Uterus (tissue), 2 donors: Measurements from ENCODE around the gene KRT86.

Experiments used
- POLR2A ChIP-seq, 2 donors: fragments of 450-650 bp; IDR thresholded peaks; one replicate each; pipeline ENCODE4 v1.6.1; 2016; ENCODE audit warnings: antibody characterized with exemption in 2 of 2, mild to moderate bottlenecking in 1 of 2, moderate library complexity in 1 of 2
- TF ChIP-seq, protein P1 (sequence below), 4 experiments: fragments of 200-600 bp in 2 of 4; fragments of 450-650 bp in 2 of 4; sonication (generic) in 2 of 4; IDR thresholded peaks; one replicate each; pipeline ENCODE4 v1.5.1; 2016 to 2019; ENCODE audit warnings: antibody characterized with exemption in 4 of 4, mild to moderate bottlenecking in 2 of 4, moderate library complexity in 1 of 4

GRCh38 chr12:52295663-52296062 is 21.2 kb downstream of the KRT86 start:
- TF ChIP-seq, protein P1, sequence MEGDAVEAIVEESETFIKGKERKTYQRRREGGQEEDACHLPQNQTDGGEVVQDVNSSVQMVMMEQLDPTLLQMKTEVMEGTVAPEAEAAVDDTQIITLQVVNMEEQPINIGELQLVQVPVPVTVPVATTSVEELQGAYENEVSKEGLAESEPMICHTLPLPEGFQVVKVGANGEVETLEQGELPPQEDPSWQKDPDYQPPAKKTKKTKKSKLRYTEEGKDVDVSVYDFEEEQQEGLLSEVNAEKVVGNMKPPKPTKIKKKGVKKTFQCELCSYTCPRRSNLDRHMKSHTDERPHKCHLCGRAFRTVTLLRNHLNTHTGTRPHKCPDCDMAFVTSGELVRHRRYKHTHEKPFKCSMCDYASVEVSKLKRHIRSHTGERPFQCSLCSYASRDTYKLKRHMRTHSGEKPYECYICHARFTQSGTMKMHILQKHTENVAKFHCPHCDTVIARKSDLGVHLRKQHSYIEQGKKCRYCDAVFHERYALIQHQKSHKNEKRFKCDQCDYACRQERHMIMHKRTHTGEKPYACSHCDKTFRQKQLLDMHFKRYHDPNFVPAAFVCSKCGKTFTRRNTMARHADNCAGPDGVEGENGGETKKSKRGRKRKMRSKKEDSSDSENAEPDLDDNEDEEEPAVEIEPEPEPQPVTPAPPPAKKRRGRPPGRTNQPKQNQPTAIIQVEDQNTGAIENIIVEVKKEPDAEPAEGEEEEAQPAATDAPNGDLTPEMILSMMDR (IDR thresholded peaks at IDR 0.05): no peak
- TF ChIP-seq POLR2A (IDR thresholded peaks at IDR 0.05): no peak
